Karpas-422 (cell line): ENCODE results near the gene KRT6C. TPM values are rescaled to one million over a fixed set of nuclear protein-coding genes. Genes with fewer than 3 reads are reported as not detected.

Experiments
- DNase-seq: peaks from one replicate; pipeline ENCODE4 v3.0.0-alpha.2; 2015
- H2AFZ ChIP-seq: fragments of 200-600 bp; sonication (generic); 2 replicates; pipeline ENCODE4 v1.6.1; 2014; ENCODE audit warnings: antibody characterized with exemption, low read length, mixed read lengths
- H3K27ac ChIP-seq: fragments of 200-600 bp; sonication (generic); 2 replicates; pipeline ENCODE4 v1.5.1; 2014; ENCODE audit warnings: mild to moderate bottlenecking, low read length, moderate library complexity
- H3K27me3 ChIP-seq: fragments of 200-600 bp; sonication (generic); 2 replicates; pipeline ENCODE4 v1.6.1; 2014; ENCODE audit warnings: low read length, mixed read lengths
- H3K36me3 ChIP-seq: fragments of 200-600 bp; sonication (generic); 2 replicates; pipeline ENCODE4 v1.6.1; 2014; ENCODE audit warnings: low read length, mixed read lengths; ENCODE audit not compliant: insufficient read depth
- H3K4me1 ChIP-seq: fragments of 200-600 bp; sonication (generic); 2 replicates; pipeline ENCODE4 v1.6.1; 2014; ENCODE audit warnings: mild to moderate bottlenecking, low read length, mixed read lengths
- H3K4me2 ChIP-seq: fragments of 200-600 bp; sonication (generic); 2 replicates; pipeline ENCODE4 v1.6.1; 2014; ENCODE audit warnings: low read length, low read depth, mild to moderate bottlenecking; ENCODE audit not compliant: poor library complexity, severe bottlenecking
- H3K4me3 ChIP-seq: fragments of 200-600 bp; sonication (generic); 2 replicates; pipeline ENCODE4 v1.5.1; 2014; ENCODE audit warnings: mild to moderate bottlenecking, antibody characterized with exemption, low read length, mixed read lengths
- H3K79me2 ChIP-seq: fragments of 200-600 bp; sonication (generic); 2 replicates; pipeline ENCODE4 v1.6.1; 2014; ENCODE audit warnings: mild to moderate bottlenecking, low read length, mixed read lengths
- H3K9ac ChIP-seq: fragments of 200-600 bp; sonication (generic); 2 replicates; pipeline ENCODE4 v1.6.0; 2014; ENCODE audit warnings: low read length
- H3K9me2 ChIP-seq: fragments of 200-600 bp; sonication (generic), shearing (Covaris generic); replicated peaks from 2 replicates; pipeline ENCODE4 v1.6.0; 2014; ENCODE audit warnings: mild to moderate bottlenecking, low read length, moderate library complexity; ENCODE audit not compliant: insufficient read depth
- H3K9me3 ChIP-seq: fragments of 300-700, 200-600 bp; sonication (generic); 2 replicates; pipeline ENCODE4 v1.6.1; 2014; ENCODE audit warnings: low read length, mixed read lengths
- H4K20me1 ChIP-seq: fragments of 200-600 bp; sonication (generic); 2 replicates; pipeline ENCODE4 v1.6.1; 2014; ENCODE audit warnings: mild to moderate bottlenecking, antibody characterized with exemption, low read length, low read depth; ENCODE audit not compliant: insufficient read depth
- total RNA-seq: library from RNA; depleted of rRNA; stranded (reverse); fragments of >200 nt; shearing (Covaris generic); gene quantifications from 2 replicates; pipeline ENCODE4 v1.2.3, GENCODE V29; 2014; ENCODE audit warnings: low replicate concordance

KRT6C gene
- total RNA-seq, 1 experiment from 2014 or later: not detected

GRCh38 chr12:52438305-52439301 lies 35.0 kb downstream of the KRT6C start:
- no peaks in the 10 kb centered on the region for H3K36me3 ChIP-seq
- no peak overlapping the region for H2AFZ ChIP-seq
- no peaks in the 10 kb centered on the region for H3K27me3 ChIP-seq
- no peaks in the 10 kb centered on the region for H3K9me2 ChIP-seq
- no peak overlapping the region for H3K9ac ChIP-seq
- H3K27ac ChIP-seq: no peak overlapping the region
- no peak overlapping the region for H3K4me3 ChIP-seq
- no peak overlapping the region for H3K4me2 ChIP-seq
- H3K4me1 ChIP-seq: no peaks in the 10 kb centered on the region
- DNase-seq: no peak
- H3K9me3 ChIP-seq: no peaks in the 10 kb centered on the region
- no peaks in the 10 kb centered on the region for H4K20me1 ChIP-seq
- H3K79me2 ChIP-seq: no peaks in the 10 kb centered on the region

GRCh38 chr12:52437508-52437907 lies 36.1 kb downstream of the KRT6C start:
- H3K4me2 ChIP-seq: no peak overlapping the region
- no peak overlapping the region for H3K27ac ChIP-seq
- no peaks in the 10 kb centered on the region for H3K4me1 ChIP-seq
- no peaks in the 10 kb centered on the region for H3K79me2 ChIP-seq
- H3K9ac ChIP-seq: no peak overlapping the region
- no peak overlapping the region for H3K4me3 ChIP-seq
- no peaks in the 10 kb centered on the region for H3K27me3 ChIP-seq
- H4K20me1 ChIP-seq: no peaks in the 10 kb centered on the region
- no peaks in the 10 kb centered on the region for H3K36me3 ChIP-seq
- H3K9me3 ChIP-seq: no peaks in the 10 kb centered on the region
- no peaks in the 10 kb centered on the region for H3K9me2 ChIP-seq
- DNase-seq: no peak
- H2AFZ ChIP-seq: no peak overlapping the region

DNA sequence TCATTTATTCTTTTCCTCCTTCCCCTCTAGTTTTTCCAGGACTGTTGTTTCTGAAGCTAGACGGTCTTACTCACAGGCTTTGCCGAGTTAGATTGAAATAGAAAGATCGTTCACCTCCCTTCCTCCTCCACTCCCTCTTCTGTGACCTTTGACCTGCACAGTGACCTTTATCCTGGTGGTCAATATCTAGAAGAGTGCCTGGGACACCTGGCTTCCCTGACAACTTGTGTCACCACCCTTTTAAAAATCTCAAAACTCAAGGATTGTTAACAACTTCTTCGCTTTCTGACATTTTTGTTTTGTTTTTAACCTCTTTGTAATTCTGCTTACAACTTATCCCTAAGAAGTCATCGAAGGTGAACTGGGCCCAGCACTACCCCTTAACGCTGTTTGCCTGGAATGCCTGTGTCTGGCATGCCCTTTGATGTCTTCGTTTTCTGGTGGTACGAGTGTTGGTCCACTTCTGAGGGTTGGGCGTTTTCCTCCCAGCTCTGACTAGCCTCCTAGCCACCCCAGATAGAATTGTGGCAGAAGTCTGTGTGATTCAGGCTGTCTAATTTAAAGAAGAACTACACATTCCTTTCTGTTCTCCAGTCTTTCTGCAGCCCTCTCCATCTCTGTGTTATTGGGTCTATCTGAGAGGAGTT lies 36.7 kb downstream of the KRT6C start:
- H3K4me3 ChIP-seq: no peak overlapping the region
- H3K9me2 ChIP-seq: no peaks in the 10 kb centered on the region
- H2AFZ ChIP-seq: no peak overlapping the region
- no peak overlapping the region for H3K27ac ChIP-seq
- no peak overlapping the region for H3K9ac ChIP-seq
- no peak for DNase-seq
- no peaks in the 10 kb centered on the region for H4K20me1 ChIP-seq
- H3K4me2 ChIP-seq: no peak overlapping the region
- H3K27me3 ChIP-seq: no peaks in the 10 kb centered on the region
- no peaks in the 10 kb centered on the region for H3K4me1 ChIP-seq
- no peaks in the 10 kb centered on the region for H3K9me3 ChIP-seq
- H3K79me2 ChIP-seq: no peaks in the 10 kb centered on the region
- no peaks in the 10 kb centered on the region for H3K36me3 ChIP-seq

DNA sequence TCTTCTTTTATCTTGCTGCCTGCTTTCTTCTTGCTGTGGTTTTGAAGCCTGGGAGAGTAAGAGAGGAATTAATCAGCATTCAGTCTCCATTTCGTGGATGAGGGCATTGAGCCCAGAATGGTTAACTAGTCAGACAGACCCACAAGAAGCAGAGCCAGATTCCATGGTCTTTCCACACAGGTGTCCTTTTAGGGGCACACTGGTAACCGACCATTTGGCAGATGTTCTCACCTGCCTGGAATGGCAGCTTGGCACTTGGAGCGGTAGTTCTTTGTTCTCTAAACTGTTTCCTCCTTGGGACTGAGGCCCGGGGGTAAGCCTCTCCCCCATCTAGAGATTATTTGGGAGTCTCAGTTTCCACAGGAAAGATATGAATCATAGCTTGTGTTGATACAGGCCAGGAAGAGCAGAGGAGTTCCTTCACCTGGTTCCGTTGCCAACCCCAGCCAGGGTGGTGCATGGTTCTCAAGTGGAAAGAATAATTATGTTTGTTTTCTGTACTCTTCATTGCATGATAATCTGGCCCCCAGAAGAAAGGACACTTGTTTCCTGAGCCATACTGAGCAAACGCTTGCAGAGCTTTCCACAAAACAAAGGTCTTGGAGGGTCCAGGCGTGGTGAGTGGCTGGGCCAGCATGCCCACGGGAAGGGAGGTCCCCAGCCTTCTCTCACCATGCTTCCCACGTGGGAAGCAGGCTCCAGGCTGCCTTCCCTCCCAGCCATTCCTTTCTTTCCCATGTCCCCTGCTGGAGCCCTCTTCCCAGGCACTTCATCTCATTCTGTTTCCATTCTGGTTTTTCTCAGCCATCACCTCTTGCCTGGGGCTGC lies 37.4 kb downstream of the KRT6C start:
- H3K27ac ChIP-seq: no peak overlapping the region
- no peaks in the 10 kb centered on the region for H3K9me2 ChIP-seq
- no peaks in the 10 kb centered on the region for H3K27me3 ChIP-seq
- DNase-seq: no peak
- H3K4me3 ChIP-seq: no peak overlapping the region
- H4K20me1 ChIP-seq: no peaks in the 10 kb centered on the region
- no peak overlapping the region for H3K4me2 ChIP-seq
- H3K9ac ChIP-seq: no peak overlapping the region
- no peaks in the 10 kb centered on the region for H3K9me3 ChIP-seq
- H2AFZ ChIP-seq: no peak overlapping the region
- H3K4me1 ChIP-seq: no peaks in the 10 kb centered on the region
- no peaks in the 10 kb centered on the region for H3K36me3 ChIP-seq
- no peaks in the 10 kb centered on the region for H3K79me2 ChIP-seq

- H3K36me3 ChIP-seq: no peaks in the 10 kb centered on the region
Observed at GRCh38 chr12:52435659-52435999, 38.0 kb downstream of the KRT6C start.

GRCh38 chr12:52434760-52435530 lies 38.7 kb downstream of the KRT6C start:
- H3K9ac ChIP-seq: no peak overlapping the region
- no peaks in the 10 kb centered on the region for H3K36me3 ChIP-seq
- H3K4me3 ChIP-seq: no peak overlapping the region
- no peaks in the 10 kb centered on the region for H4K20me1 ChIP-seq
- no peak overlapping the region for H3K4me2 ChIP-seq
- H3K79me2 ChIP-seq: no peaks in the 10 kb centered on the region
- no peaks in the 10 kb centered on the region for H3K27me3 ChIP-seq
- H3K27ac ChIP-seq: no peak overlapping the region
- no peaks in the 10 kb centered on the region for H3K9me2 ChIP-seq
- H3K4me1 ChIP-seq: no peaks in the 10 kb centered on the region
- H2AFZ ChIP-seq: no peak overlapping the region
- H3K9me3 ChIP-seq: no peaks in the 10 kb centered on the region
- no peak for DNase-seq

More at GRCh38 chr12:52435659-52435999, 38.0 kb downstream of the KRT6C start:
- Histone ChIP-seq H3K4me3 (no peak overlapping the region), H3K4me2 (no peak overlapping the region), H3K27ac (no peak overlapping the region), H2AFZ (no peak overlapping the region), H3K4me1 (no peaks in the 10 kb centered on the region), H3K9ac (no peak overlapping the region), H3K9me2 (no peaks in the 10 kb centered on the region), H3K79me2 (no peaks in the 10 kb centered on the region), H3K27me3 (no peaks in the 10 kb centered on the region), H4K20me1 (no peaks in the 10 kb centered on the region), H3K9me3 (no peaks in the 10 kb centered on the region)
- DNase-seq: no peak

- no peak within 1 kb of the TSS for H3K9ac ChIP-seq
- no peaks in the 10 kb centered on the region for H4K20me1 ChIP-seq
- H3K9me2 ChIP-seq: no peaks in the 10 kb centered on the region
- no peaks in the 10 kb centered on the region for H3K79me2 ChIP-seq
- H3K9me3 ChIP-seq: no peaks in the 10 kb centered on the region
- no peak within 1 kb of the TSS for H2AFZ ChIP-seq
- no peaks in the 10 kb centered on the region for H3K27me3 ChIP-seq
- no peaks in the 10 kb centered on the region for H3K36me3 ChIP-seq
- no peak for DNase-seq
- no peak within 1 kb of the TSS for H3K27ac ChIP-seq
- no peak within 1 kb of the TSS for H3K4me2 ChIP-seq
- no peaks in the 10 kb centered on the region for H3K4me1 ChIP-seq
- H3K4me3 ChIP-seq: no peak within 1 kb of the TSS
Observed at GRCh38 chr12:52434081-52434733, 39.4 kb downstream of the KRT6C start, which contains the start of gene KRT75. Gene KRT75, minus strand, starts transcription at chr12:52434371. Its CDS starts 67 bp downstream, at chr12:52434304.
